HUES48 (cell line): ENCODE measurements around the gene TEX261.

Source experiments
- H3K27ac ChIP-seq: one replicate; pipeline ENCODE4 v1.7.0; 2013; ENCODE audit warnings: low read depth, low read length, inconsistent platforms
- H3K27me3 ChIP-seq: 2 replicates; pipeline ENCODE4 v1.6.1; 2013; ENCODE audit warnings: mild to moderate bottlenecking, low read length; ENCODE audit not compliant: control insufficient read depth, insufficient read depth
- H3K36me3 ChIP-seq: 2 replicates; pipeline ENCODE4 v1.6.1; 2013; ENCODE audit warnings: low read length; ENCODE audit not compliant: control insufficient read depth, insufficient read depth
- H3K4me1 ChIP-seq: 2 replicates; pipeline ENCODE4 v1.6.1; 2013; ENCODE audit warnings: mild to moderate bottlenecking, low read length; ENCODE audit not compliant: control insufficient read depth, insufficient read depth
- H3K4me3 ChIP-seq: 2 replicates; pipeline ENCODE4 v1.5.1; 2013; ENCODE audit warnings: mild to moderate bottlenecking, low read depth, low read length
- H3K9ac ChIP-seq: 2 replicates; pipeline ENCODE4 v1.6.1; 2013; ENCODE audit warnings: mild to moderate bottlenecking, low read depth, low read length, moderate library complexity
- H3K9me3 ChIP-seq: 2 replicates; pipeline ENCODE4 v1.6.1; 2013; ENCODE audit warnings: low read length; ENCODE audit not compliant: control insufficient read depth, insufficient read depth

Gene TEX261

DNA sequence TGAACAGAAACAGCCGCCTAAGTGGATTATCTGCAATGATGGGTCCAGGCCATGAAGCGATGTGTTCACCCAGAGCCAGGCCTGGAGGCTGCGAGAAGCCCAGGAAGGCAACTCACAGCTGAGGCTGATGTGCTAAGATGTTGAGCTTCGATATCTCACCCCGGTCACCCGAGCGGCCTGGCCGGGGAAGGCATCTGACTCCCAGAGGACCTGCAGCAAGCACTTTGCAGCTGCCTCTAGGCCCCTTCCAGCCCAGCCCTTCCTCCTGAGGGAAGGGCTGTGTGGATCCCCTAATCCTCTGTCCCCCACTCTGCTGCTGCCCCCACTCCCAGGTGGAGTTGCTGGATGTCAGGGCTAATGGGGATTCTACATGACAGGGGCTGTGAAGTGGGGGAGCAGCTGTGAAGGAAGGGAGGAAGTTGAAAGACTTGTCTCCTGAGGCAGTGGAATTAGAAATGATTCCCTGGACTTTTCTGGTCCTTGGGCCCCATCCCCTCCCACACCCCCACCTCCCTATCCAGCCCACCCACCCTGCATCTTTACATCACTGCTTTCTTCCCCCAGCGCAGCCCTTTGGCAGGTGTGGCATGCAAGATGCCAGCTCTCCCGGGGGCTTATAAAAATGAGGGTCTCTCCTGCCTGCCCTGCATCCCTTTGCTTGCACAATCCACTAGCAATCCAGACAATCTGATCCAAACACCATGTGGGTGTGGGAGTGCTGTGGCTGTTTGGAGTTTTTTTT, 54.7 kb downstream of the TEX261 start:
- no peak overlapping the region for H3K4me3 ChIP-seq
- H3K27me3 ChIP-seq: peaks cover 84% of the 10 kb centered on the region
- no peaks in the 10 kb centered on the region for H3K9me3 ChIP-seq
- no peak overlapping the region for H3K9ac ChIP-seq
- H3K27ac ChIP-seq: no peak overlapping the region
- peaks cover 35% of the 10 kb centered on the region for H3K4me1 ChIP-seq
- no peaks in the 10 kb centered on the region for H3K36me3 ChIP-seq

DNA sequence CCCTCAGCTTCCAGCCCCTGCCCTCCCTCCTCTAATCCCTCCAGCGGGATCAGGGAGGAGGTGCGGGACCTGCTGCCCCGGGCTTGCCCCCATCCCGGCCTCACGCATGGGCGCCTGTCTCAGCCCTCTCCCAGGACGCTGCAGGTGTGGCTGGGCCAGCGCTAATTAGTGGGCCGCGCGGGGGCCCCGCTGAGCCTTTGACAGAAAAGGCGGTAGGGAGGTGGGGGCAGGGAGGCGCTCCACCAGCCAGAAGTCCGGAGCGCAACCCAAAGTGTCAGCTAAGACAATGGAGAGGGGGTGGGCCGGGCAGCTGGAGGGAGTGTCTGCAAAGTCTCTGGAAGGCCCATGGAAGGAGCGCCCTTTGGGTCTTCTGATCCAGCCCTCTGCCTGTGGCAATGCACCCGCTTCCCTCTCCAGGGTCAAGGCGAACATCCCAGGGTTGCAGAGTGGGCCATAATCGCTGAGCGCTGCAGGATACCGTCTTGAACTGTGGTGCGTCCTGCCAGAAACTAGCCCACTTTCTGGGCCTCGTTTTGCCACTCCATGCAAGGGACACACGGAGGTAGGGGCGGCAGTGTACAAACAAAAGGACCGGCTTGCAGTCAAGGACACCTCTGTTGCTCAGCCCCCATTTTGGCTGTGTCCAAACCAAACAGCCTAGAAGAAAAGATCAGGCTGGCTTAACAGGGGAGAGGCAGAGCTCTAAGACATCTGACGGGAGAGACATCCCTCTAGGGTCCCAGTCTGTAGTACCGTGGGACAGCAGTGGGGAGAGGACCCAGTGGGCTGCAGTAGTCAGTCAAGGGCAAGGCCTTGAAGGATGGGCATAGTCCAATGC, 55.5 kb downstream of the TEX261 start:
- no peak overlapping the region for H3K9ac ChIP-seq
- H3K4me3 ChIP-seq: peak overlapping the region; percentile 45
- peaks cover 35% of the 10 kb centered on the region for H3K4me1 ChIP-seq
- no peaks in the 10 kb centered on the region for H3K36me3 ChIP-seq
- H3K27me3 ChIP-seq: peaks cover 86% of the 10 kb centered on the region
- no peak overlapping the region for H3K27ac ChIP-seq
- no peaks in the 10 kb centered on the region for H3K9me3 ChIP-seq

DNA sequence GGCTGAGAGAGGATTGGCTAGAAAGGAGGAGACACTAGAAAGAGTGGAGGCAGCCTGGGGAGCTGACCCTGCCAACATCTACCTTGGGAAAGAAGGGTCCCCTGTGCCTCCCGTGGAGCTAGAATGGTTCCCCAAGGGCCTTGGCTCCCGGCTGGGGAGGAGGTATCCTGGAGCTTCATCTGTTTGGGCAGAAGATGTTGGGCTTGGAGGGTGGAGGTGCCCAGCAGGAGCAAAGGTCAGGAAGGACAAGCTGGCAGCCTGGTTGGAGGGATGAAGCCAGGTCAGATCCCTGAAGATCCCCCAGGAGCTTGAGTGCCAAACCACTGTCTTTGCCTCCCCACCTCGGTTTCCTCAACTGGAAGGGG, 56.1 kb downstream of the TEX261 start:
- peaks cover 80% of the 10 kb centered on the region for H3K27me3 ChIP-seq
- H3K9ac ChIP-seq: no peak overlapping the region

DNA sequence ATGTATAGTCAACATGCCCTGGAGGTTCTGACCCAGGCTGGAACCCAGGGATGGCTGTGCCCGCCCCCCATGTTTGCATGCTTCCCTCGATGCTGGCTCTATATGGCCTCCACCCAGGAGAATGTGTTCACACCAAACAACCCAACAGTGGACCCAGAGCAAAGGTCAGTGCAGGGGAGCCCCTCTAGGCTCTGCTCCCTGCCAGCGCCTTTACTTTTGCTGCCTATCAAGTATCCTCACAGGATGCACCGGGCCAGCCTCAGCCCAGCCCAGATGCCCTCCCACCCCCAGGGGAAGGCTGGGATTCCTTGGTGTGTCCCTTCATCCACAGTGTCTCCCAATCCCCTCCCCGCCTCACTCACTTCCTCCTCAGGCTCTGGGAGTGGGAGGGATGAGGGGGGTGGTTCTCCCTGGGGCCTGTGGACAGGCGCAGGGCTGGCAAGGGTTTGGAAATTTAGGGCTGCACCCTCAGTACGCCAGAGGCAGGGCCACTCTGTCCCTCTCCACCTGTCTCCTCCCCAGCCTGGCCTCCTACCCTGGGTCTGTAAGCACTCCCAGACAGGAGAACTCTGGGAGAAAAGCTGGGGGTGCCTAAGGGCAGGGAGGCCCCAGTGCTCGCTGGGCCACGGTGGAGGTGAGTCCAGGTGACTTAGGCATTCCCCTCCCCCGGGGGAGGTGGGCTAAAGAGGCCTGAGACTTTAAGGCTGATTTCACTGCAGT, 56.6 kb downstream of the TEX261 start:
- no peaks in the 10 kb centered on the region for H3K9me3 ChIP-seq
- no peaks in the 10 kb centered on the region for H3K36me3 ChIP-seq
- peaks cover 75% of the 10 kb centered on the region for H3K27me3 ChIP-seq
- peaks cover 32% of the 10 kb centered on the region for H3K4me1 ChIP-seq
- H3K9ac ChIP-seq: no peak overlapping the region
- H3K4me3 ChIP-seq: no peak overlapping the region
- no peak overlapping the region for H3K27ac ChIP-seq

More for the DNA sequence above, 56.1 kb downstream of the TEX261 start:
- Histone ChIP-seq H3K36me3 (no peaks in the 10 kb centered on the region), H3K4me1 (peaks cover 35% of the 10 kb centered on the region), H3K4me3 (peak overlapping the region; percentile 45), H3K9me3 (no peaks in the 10 kb centered on the region), H3K27ac (no peak overlapping the region)

DNA sequence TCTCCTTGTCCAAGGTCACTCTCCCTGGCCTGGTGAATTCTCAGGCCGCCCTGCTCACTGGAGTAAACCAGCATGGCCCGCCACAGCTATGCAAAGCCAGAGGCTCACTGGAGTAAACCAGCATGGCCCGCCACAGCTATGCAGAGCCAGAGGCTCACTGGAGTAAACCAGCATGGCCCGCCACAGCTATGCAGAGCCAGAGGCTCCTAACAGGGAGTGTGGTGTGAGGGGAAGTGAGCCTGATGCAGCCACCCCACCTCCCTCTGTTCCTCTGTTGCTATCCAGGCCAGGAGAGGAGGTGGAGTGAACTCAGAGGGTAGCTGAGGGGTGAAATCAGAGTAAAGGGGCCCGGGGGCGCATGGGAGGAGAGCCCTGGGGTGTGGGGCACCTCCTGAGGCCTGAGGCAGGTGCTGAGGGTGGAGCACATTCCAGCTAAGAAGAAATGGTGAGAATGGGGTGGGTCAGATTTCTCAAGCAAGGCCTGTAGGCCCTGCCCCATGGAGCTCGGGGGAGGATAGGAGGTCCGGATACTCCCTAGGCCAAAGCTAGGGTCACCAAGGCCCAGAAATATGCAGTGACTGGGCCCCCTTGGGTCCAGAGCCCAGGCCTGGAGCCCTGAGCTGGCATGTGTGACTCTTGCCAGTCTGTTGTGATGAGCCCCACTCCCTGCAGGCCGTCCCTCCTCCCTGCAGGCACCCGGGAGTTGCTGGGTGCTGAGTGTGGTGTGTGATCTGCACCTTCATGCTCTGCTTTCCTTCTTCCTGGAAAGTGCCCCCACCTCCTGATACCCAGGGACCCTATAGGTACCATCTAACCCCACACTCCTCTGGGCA, 57.5 kb downstream of the TEX261 start:
- peaks cover 28% of the 10 kb centered on the region for H3K4me1 ChIP-seq
- no peak overlapping the region for H3K9ac ChIP-seq
- no peaks in the 10 kb centered on the region for H3K36me3 ChIP-seq
- H3K9me3 ChIP-seq: no peaks in the 10 kb centered on the region
- H3K27ac ChIP-seq: no peak overlapping the region
- peaks cover 67% of the 10 kb centered on the region for H3K27me3 ChIP-seq
- no peak overlapping the region for H3K4me3 ChIP-seq

GRCh38 chr2:70936165-70936978, 58.3 kb downstream of the TEX261 start:
- Histone ChIP-seq H3K36me3 (no peaks in the 10 kb centered on the region), H3K4me1 (peaks cover 28% of the 10 kb centered on the region), H3K4me3 (no peak overlapping the region), H3K27me3 (peaks cover 62% of the 10 kb centered on the region), H3K9ac (no peak overlapping the region), H3K27ac (no peak overlapping the region), H3K9me3 (no peaks in the 10 kb centered on the region)
